ENCODE measurements around the gene RHOT1.
"Not testable (repeated sequence)": the region's sequence is repeated elsewhere in the genome, so short reads cannot be mapped to it uniquely, and the experiment has no call there.

The RHOT1 gene

GRCh38 chr17:32142038-32142856, at the start of gene RHOT1:
Gene RHOT1 (plus strand): TSS chr17:32142502. CDS start chr17:32142693, 191 bp downstream.
- Histone ChIP-seq H3K27ac (ENCODE audit: low read depth in 2 of 2, low read length in 2 of 2) (peak within 1 kb of the TSS; percentile 89 to 92), H3K27me3 (ENCODE audit: control insufficient read depth in 2 of 2, insufficient read depth in 2 of 2, low read length in 2 of 2) (no peaks in the 10 kb centered on the region), H3K36me3 (ENCODE audit: control insufficient read depth in 2 of 2, insufficient read depth in 2 of 2, low read length in 2 of 2) (no peaks in the 10 kb centered on the region), H3K9me3 (ENCODE audit: control insufficient read depth in 2 of 2, low read length in 2 of 2) (no peaks in the 10 kb centered on the region), H3K4me1 (ENCODE audit: control insufficient read depth in 2 of 2, insufficient read depth in 2 of 2, low read length in 2 of 2) (peaks cover 3 to 14% of the 10 kb centered on the region in 2 donors), H3K9ac (ENCODE audit: low read depth in 1 of 2, low read length in 2 of 2) (peak within 1 kb of the TSS; percentile 82 to 91), H3K4me3 (ENCODE audit: low read length in 2 of 2) (peak within 1 kb of the TSS; percentile 74 to 95)

DNA sequence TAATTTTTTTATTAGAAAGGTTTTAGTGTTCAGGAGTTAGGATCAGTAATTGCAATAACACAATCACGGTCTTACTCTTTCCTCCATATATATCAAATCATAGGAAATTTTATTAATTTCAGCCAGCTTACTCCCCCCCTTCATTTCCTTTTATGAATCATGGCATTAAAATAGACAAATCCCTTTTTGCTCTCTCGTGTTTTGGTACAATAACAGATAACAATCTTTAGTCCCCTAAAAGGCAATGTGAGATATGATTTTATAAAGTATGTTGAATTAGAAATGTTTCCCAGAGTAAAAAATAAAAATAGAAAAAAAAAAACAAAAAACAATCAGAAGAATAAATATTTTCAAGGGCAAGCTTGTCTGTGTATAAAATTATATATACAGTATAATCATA, 42.6 kb upstream of the RHOT1 start:
- no peaks in the 10 kb centered on the region for H3K9me3 ChIP-seq (ENCODE audit: control insufficient read depth in 2 of 2, low read length in 2 of 2)
- H3K27me3 ChIP-seq (ENCODE audit: control insufficient read depth in 2 of 2, insufficient read depth in 2 of 2, low read length in 2 of 2): no peaks in the 10 kb centered on the region
- no peak overlapping the region for H3K9ac ChIP-seq (ENCODE audit: low read depth in 1 of 2, low read length in 2 of 2)
- H3K27ac ChIP-seq (ENCODE audit: low read depth in 2 of 2, low read length in 2 of 2): no peak overlapping the region
- no peak overlapping the region for H3K4me3 ChIP-seq (ENCODE audit: low read length in 2 of 2)
- no peaks in the 10 kb centered on the region for H3K36me3 ChIP-seq (ENCODE audit: control insufficient read depth in 2 of 2, insufficient read depth in 2 of 2, low read length in 2 of 2)
- peaks cover 7 to 8% of the 10 kb centered on the region in 2 donors for H3K4me1 ChIP-seq (ENCODE audit: control insufficient read depth in 2 of 2, insufficient read depth in 2 of 2, low read length in 2 of 2)

GRCh38 chr17:32100323-32100722, 42.0 kb upstream of the RHOT1 start:
- not testable (repeated sequence) for H3K9ac ChIP-seq (ENCODE audit: low read depth in 1 of 2, low read length in 2 of 2); H3K27ac ChIP-seq (ENCODE audit: low read depth in 2 of 2, low read length in 2 of 2); H3K4me1 ChIP-seq (ENCODE audit: control insufficient read depth in 2 of 2, insufficient read depth in 2 of 2, low read length in 2 of 2); H3K36me3 ChIP-seq (ENCODE audit: control insufficient read depth in 2 of 2, insufficient read depth in 2 of 2, low read length in 2 of 2); H3K9me3 ChIP-seq (ENCODE audit: control insufficient read depth in 2 of 2, low read length in 2 of 2); H3K4me3 ChIP-seq (ENCODE audit: low read length in 2 of 2); H3K27me3 ChIP-seq (ENCODE audit: control insufficient read depth in 2 of 2, insufficient read depth in 2 of 2, low read length in 2 of 2)

- no peak overlapping the region for H3K27ac ChIP-seq (ENCODE audit: low read depth in 2 of 2, low read length in 2 of 2)
- peaks cover 7 to 8% of the 10 kb centered on the region in 2 donors for H3K4me1 ChIP-seq (ENCODE audit: control insufficient read depth in 2 of 2, insufficient read depth in 2 of 2, low read length in 2 of 2)
- H3K27me3 ChIP-seq (ENCODE audit: control insufficient read depth in 2 of 2, insufficient read depth in 2 of 2, low read length in 2 of 2): no peaks in the 10 kb centered on the region
- H3K9me3 ChIP-seq (ENCODE audit: control insufficient read depth in 2 of 2, low read length in 2 of 2): no peaks in the 10 kb centered on the region
- H3K36me3 ChIP-seq (ENCODE audit: control insufficient read depth in 2 of 2, insufficient read depth in 2 of 2, low read length in 2 of 2): no peaks in the 10 kb centered on the region
- H3K4me3 ChIP-seq (ENCODE audit: low read length in 2 of 2): no peak overlapping the region
- H3K9ac ChIP-seq (ENCODE audit: low read depth in 1 of 2, low read length in 2 of 2): no peak overlapping the region
Observed at GRCh38 chr17:32100971-32101631, 41.2 kb upstream of the RHOT1 start.

DNA sequence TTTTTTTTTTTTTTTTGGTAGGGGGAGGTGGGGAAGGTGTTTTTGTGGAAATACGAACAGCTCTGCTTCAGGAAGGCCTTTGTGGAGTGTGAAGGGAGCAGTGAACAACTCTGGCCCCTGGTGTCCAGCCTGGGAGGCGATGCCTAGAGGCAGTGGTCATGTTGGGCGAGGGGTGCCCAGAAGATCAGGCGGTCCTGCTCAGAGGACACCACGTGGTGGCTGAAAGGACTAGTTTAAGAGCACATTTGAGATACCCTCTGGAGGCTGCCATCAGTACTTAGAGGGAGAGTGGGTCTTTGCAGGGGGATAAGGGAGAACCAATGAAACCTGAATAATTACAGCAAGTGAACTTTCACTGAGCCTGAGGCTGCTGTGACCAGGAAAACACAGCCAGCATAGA, 40.1 kb upstream of the RHOT1 start:
- peaks cover 10 to 11% of the 10 kb centered on the region in 2 donors for H3K4me1 ChIP-seq (ENCODE audit: control insufficient read depth in 2 of 2, insufficient read depth in 2 of 2, low read length in 2 of 2)
- H3K4me3 ChIP-seq (ENCODE audit: low read length in 2 of 2): no peak overlapping the region
- no peaks in the 10 kb centered on the region for H3K36me3 ChIP-seq (ENCODE audit: control insufficient read depth in 2 of 2, insufficient read depth in 2 of 2, low read length in 2 of 2)

DNA sequence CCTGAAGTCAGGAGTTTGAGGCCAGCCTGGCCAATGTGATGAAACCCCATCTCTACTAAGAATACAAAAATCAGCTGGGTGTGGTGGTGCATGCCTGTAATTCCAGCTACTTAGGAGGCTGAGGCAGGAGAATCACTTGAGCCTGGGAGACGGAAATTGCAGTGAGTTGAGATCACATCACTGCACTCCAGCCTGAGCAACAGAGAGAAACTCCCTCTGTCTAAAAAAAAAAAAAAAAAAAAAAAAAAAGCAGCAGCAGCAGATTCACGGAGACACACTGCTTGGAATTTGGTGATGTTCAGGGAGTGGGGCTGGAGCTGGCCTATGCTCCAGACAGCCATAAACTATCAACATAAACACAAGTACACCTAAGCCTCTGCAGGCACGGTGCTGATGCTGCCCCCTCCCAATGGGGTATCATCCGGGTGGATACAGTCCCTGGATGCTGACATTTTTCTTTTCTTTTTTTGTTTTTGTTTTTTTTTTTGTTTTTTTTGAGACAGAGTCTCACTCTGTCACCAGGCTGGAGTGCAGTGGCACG, 39.6 kb upstream of the RHOT1 start:
- Histone ChIP-seq H3K27ac (ENCODE audit: low read depth in 2 of 2, low read length in 2 of 2) (no peak overlapping the region), H3K36me3 (ENCODE audit: control insufficient read depth in 2 of 2, insufficient read depth in 2 of 2, low read length in 2 of 2) (no peaks in the 10 kb centered on the region), H3K27me3 (ENCODE audit: control insufficient read depth in 2 of 2, insufficient read depth in 2 of 2, low read length in 2 of 2) (no peaks in the 10 kb centered on the region), H3K4me3 (ENCODE audit: low read length in 2 of 2) (no peak overlapping the region), H3K9ac (ENCODE audit: low read depth in 1 of 2, low read length in 2 of 2) (no peak overlapping the region), H3K9me3 (ENCODE audit: control insufficient read depth in 2 of 2, low read length in 2 of 2) (no peaks in the 10 kb centered on the region), H3K4me1 (ENCODE audit: control insufficient read depth in 2 of 2, insufficient read depth in 2 of 2, low read length in 2 of 2) (peaks cover 10 to 11% of the 10 kb centered on the region in 2 donors)

More for the DNA sequence above, 40.1 kb upstream of the RHOT1 start:
- Histone ChIP-seq H3K9ac (ENCODE audit: low read depth in 1 of 2, low read length in 2 of 2) (no peak overlapping the region), H3K27ac (ENCODE audit: low read depth in 2 of 2, low read length in 2 of 2) (no peak overlapping the region), H3K27me3 (ENCODE audit: control insufficient read depth in 2 of 2, insufficient read depth in 2 of 2, low read length in 2 of 2) (no peaks in the 10 kb centered on the region), H3K9me3 (ENCODE audit: control insufficient read depth in 2 of 2, low read length in 2 of 2) (no peaks in the 10 kb centered on the region)

DNA sequence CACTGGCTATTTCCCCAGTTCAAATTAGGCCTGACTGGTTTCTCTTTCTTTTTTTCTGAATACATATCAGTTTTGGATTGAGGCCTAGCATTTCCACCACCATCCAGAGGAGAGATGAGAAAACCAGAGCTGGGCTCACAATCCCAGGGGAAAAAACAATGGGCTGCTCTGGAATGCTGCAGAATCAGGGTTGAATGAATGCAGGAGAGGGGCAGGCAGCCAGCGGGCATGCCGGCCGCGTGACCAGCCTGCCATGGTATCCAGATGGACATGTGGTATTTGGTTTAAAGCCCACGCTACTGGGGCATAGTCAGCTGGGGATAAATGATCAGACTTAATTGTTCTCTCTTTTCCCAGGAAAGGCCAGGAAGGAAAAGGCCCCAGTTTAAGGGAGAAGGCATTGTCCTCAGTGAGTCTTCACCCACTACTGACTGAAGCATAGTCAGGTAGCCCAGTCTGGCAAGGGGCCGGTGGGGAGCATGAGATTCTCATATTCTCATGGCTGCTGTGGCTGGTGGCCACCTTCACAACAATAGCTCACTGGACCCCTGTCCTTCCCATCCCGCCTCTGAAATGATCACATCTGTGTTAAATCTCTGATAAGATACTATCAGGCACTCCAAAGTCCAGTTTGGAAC, 38.7 kb upstream of the RHOT1 start:
- Histone ChIP-seq H3K9me3 (ENCODE audit: control insufficient read depth in 2 of 2, low read length in 2 of 2) (no peaks in the 10 kb centered on the region), H3K27me3 (ENCODE audit: control insufficient read depth in 2 of 2, insufficient read depth in 2 of 2, low read length in 2 of 2) (no peaks in the 10 kb centered on the region), H3K27ac (ENCODE audit: low read depth in 2 of 2, low read length in 2 of 2) (no peak overlapping the region), H3K4me3 (ENCODE audit: low read length in 2 of 2) (no peak overlapping the region), H3K36me3 (ENCODE audit: control insufficient read depth in 2 of 2, insufficient read depth in 2 of 2, low read length in 2 of 2) (no peaks in the 10 kb centered on the region), H3K4me1 (ENCODE audit: control insufficient read depth in 2 of 2, insufficient read depth in 2 of 2, low read length in 2 of 2) (peaks cover 10 to 11% of the 10 kb centered on the region in 2 donors), H3K9ac (ENCODE audit: low read depth in 1 of 2, low read length in 2 of 2) (no peak overlapping the region)

DNA sequence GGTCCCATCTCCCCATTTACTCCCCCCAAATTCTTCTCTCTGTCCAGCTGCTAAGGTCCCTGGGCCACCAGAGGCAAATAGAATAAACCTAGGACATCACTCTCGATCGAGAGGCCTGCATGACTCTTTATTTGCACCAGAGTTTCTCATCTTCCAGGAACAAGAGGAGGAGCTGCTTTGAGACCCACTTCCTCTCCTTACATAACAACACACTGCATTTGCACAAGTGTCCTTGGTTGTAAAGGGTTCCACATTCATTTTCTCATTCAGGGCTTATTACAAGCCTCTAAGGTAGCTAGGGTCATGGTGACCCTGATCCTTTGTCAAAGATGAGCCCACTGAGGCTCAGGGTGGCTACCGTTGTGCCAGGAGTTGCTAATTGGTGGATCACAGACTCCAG, 38.1 kb upstream of the RHOT1 start:
- Histone ChIP-seq H3K4me1 (ENCODE audit: control insufficient read depth in 2 of 2, insufficient read depth in 2 of 2, low read length in 2 of 2) (peaks cover 10 to 11% of the 10 kb centered on the region in 2 donors), H3K27me3 (ENCODE audit: control insufficient read depth in 2 of 2, insufficient read depth in 2 of 2, low read length in 2 of 2) (no peaks in the 10 kb centered on the region), H3K36me3 (ENCODE audit: control insufficient read depth in 2 of 2, insufficient read depth in 2 of 2, low read length in 2 of 2) (no peaks in the 10 kb centered on the region), H3K4me3 (ENCODE audit: low read length in 2 of 2) (no peak overlapping the region), H3K9ac (ENCODE audit: low read depth in 1 of 2, low read length in 2 of 2) (no peak overlapping the region), H3K9me3 (ENCODE audit: control insufficient read depth in 2 of 2, low read length in 2 of 2) (no peaks in the 10 kb centered on the region), H3K27ac (ENCODE audit: low read depth in 2 of 2, low read length in 2 of 2) (no peak overlapping the region)

GRCh38 chr17:32106471-32106981, 35.8 kb upstream of the RHOT1 start:
- H3K36me3 ChIP-seq (ENCODE audit: control insufficient read depth in 2 of 2, insufficient read depth in 2 of 2, low read length in 2 of 2); H3K27me3 ChIP-seq (ENCODE audit: control insufficient read depth in 2 of 2, insufficient read depth in 2 of 2, low read length in 2 of 2); H3K9me3 ChIP-seq (ENCODE audit: control insufficient read depth in 2 of 2, low read length in 2 of 2); H3K4me3 ChIP-seq (ENCODE audit: low read length in 2 of 2); H3K4me1 ChIP-seq (ENCODE audit: control insufficient read depth in 2 of 2, insufficient read depth in 2 of 2, low read length in 2 of 2): not testable (repeated sequence)
- Histone ChIP-seq H3K9ac (ENCODE audit: low read depth in 1 of 2, low read length in 2 of 2) (peak overlapping the region in 1 of 2 donors; percentile 27), H3K27ac (ENCODE audit: low read depth in 2 of 2, low read length in 2 of 2) (peak overlapping the region in 1 of 2 donors; percentile 27)

GRCh38 chr17:32107194-32107593, 35.1 kb upstream of the RHOT1 start:
- not testable (repeated sequence) for H3K27ac ChIP-seq (ENCODE audit: low read depth in 2 of 2, low read length in 2 of 2)

More at GRCh38 chr17:32107194-32107593, 35.1 kb upstream of the RHOT1 start:
- not testable (repeated sequence) for H3K27me3 ChIP-seq (ENCODE audit: control insufficient read depth in 2 of 2, insufficient read depth in 2 of 2, low read length in 2 of 2); H3K9me3 ChIP-seq (ENCODE audit: control insufficient read depth in 2 of 2, low read length in 2 of 2); H3K4me3 ChIP-seq (ENCODE audit: low read length in 2 of 2); H3K9ac ChIP-seq (ENCODE audit: low read depth in 1 of 2, low read length in 2 of 2); H3K36me3 ChIP-seq (ENCODE audit: control insufficient read depth in 2 of 2, insufficient read depth in 2 of 2, low read length in 2 of 2)
- peaks cover 4 to 10% of the 10 kb centered on the region in 2 donors for H3K4me1 ChIP-seq (ENCODE audit: control insufficient read depth in 2 of 2, insufficient read depth in 2 of 2, low read length in 2 of 2)
